PC-3 (cell line): Measurements from ENCODE around the gene EBLN2. TPM values are rescaled to one million over a fixed set of nuclear protein-coding genes. Genes with fewer than 3 reads are reported as not detected.

Experiments
- ATAC-seq: fragments of 200-7000 bp; cut with Tn5 transposase; 2 replicates; pipeline ENCODE4 v1.9.1; 2020; ENCODE audit warnings: mild to moderate bottlenecking, moderate library complexity
- BruUV-seq: library from RNA; stranded (reverse); fragments of 400-500 nt; replicated peaks from 2 replicates; lab custom pipeline; 2021; lab: Mats Ljungman, UMichigan
- CTCF ChIA-PET: fragments of 300-600 bp; sonication (Branson Sonifier 250); formaldehyde crosslinking; loops from one replicate; lab custom pipeline; 2022; ENCODE audit warnings: antibody characterized with exemption; lab: Charles Lee
- POLR2A ChIA-PET: fragments of 300-600 bp; sonication (Branson Sonifier 250); formaldehyde crosslinking; loops from one replicate; lab custom pipeline; 2022; ENCODE audit warnings: antibody characterized with exemption; ENCODE audit not compliant: unreplicated experiment; lab: Charles Lee
- DNase-seq: peaks from one replicate; pipeline ENCODE4 v3.0.0-alpha.2; 2015
- H2AFZ ChIP-seq: fragments of 300-600 bp; sonication (generic); 2 replicates; pipeline ENCODE4 v1.6.0; 2016; ENCODE audit warnings: antibody characterized with exemption, low read length
- H3F3A ChIP-seq: fragments of 300-600 bp; sonication (generic); one replicate; pipeline ENCODE4 v1.6.0; 2017; ENCODE audit warnings: antibody characterized with exemption, low read length, control low read depth, mild to moderate bottlenecking; ENCODE audit not compliant: unreplicated experiment
- H3K27ac ChIP-seq: fragments of 300-600 bp; sonication (generic); 2 replicates; pipeline ENCODE4 v1.5.1; 2016; ENCODE audit warnings: mild to moderate bottlenecking, low read length
- H3K27me3 ChIP-seq: fragments of 300-600 bp; sonication (generic); 2 replicates; pipeline ENCODE4 v1.6.1; 2016; ENCODE audit warnings: low read length, mixed read lengths
- H3K36me3 ChIP-seq: fragments of 300-600 bp; sonication (generic); 2 replicates; pipeline ENCODE4 v1.6.1; 2016; ENCODE audit warnings: low read depth, mixed run types, low read length, mixed read lengths
- H3K4me1 ChIP-seq: fragments of 300-600 bp; sonication (generic); 2 replicates; pipeline ENCODE4 v1.5.1; 2016; ENCODE audit warnings: low read length; ENCODE audit not compliant: insufficient read depth
- H3K4me2 ChIP-seq: fragments of 300-600 bp; sonication (generic); 2 replicates; pipeline ENCODE4 v1.6.0; 2016; ENCODE audit warnings: low read length
- H3K4me3 ChIP-seq: fragments of 300-600 bp; sonication (generic); 2 replicates; pipeline ENCODE4 v1.5.1; 2016; ENCODE audit warnings: mild to moderate bottlenecking, low read length, mixed read lengths
- H3K79me2 ChIP-seq: fragments of 300-600 bp; sonication (generic); 2 replicates; pipeline ENCODE4 v1.6.1; 2017; ENCODE audit warnings: low read length, mixed read lengths
- H3K9ac ChIP-seq: fragments of 300-600 bp; sonication (generic); 2 replicates; pipeline ENCODE4 v1.6.0; 2016; ENCODE audit warnings: mild to moderate bottlenecking, low read length
- H3K9me2 ChIP-seq: fragments of 300-600 bp; sonication (generic); replicated peaks from 2 replicates; pipeline ENCODE4 v1.6.1; 2016; ENCODE audit warnings: mixed run types, low read length, mixed read lengths
- H3K9me3 ChIP-seq: fragments of 300-600 bp; sonication (generic); 2 replicates; pipeline ENCODE4 v1.6.1; 2016; ENCODE audit warnings: low read length, mixed read lengths
- H4K20me1 ChIP-seq: fragments of 300-600 bp; sonication (generic); 2 replicates; pipeline ENCODE4 v1.6.1; 2016; ENCODE audit warnings: low read length, mixed read lengths
- EZH2 ChIP-seq: fragments of 300-600 bp; sonication (generic); IDR thresholded peaks from one replicate; pipeline ENCODE4 v1.6.1; 2017; ENCODE audit warnings: antibody characterized with exemption, mild to moderate bottlenecking, low read length; ENCODE audit not compliant: unreplicated experiment
- EZH2phosphoT487 ChIP-seq: fragments of 300-600 bp; sonication (generic); IDR thresholded peaks from 2 replicates; pipeline ENCODE4 v1.6.1; 2018; ENCODE audit warnings: mild to moderate bottlenecking, antibody characterized with exemption, low read length, borderline replicate concordance
- intact Hi-C: fragments of 100-400 bp; cut with micrococcal nuclease; formaldehyde crosslinking; loops from 2 replicates; pipeline ENCODE4 v1.9.0; 2023
- total RNA-seq: library from RNA; depleted of rRNA; stranded (reverse); fragments of >200 nt; gene quantifications from 2 replicates; pipeline ENCODE4 v1.2.3, GENCODE V29; 2014
- TF ChIP-seq, protein P1 (sequence below): fragments of 300-600 bp; sonication (generic); conservative IDR thresholded peaks from 2 replicates; pipeline ENCODE4 v1.5.1; 2017; ENCODE audit warnings: antibody characterized with exemption, low read depth, mild to moderate bottlenecking, low read length

Gene EBLN2
- total RNA-seq, 1 experiment from 2014 or later = 6.2 TPM

DNA sequence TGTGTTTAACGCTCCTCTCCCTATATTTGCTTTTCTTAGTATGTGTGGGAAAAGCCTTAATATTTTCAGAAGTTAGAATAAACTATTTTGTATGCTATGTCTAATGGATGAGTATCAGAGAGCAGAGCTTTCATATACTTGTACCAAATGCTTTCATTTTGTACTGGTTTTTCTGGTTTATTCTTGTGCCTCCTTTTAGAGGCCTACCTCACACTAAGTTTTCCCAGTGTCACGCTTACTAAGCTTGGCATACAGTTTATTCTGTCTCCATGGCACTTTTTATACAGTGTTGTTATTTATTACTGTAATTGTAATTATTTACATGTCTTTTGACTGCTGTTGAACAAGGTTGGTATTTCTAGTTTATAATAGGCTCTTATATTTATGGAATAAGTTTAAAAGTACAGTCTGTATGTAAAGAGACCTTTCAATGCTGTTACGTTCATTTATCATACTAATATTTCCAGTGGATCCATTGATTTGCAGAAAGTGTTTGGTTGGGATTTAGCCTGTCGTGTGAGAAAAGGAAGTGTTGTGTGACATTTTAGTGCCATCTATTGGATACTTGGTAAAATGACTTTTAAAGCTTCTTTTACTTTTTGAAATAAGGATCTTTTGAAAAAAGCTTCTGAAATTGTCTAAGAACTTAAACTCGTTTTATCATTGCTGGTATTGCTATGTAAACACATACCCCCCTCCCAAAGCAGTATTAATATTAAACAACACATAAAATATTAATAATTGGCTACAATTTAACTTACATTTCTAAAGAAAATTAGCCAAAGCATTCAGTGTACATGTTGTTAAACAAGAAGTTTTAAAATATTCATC is 5.2 kb upstream of the EBLN2 start:
- H3K27ac ChIP-seq = no peak overlapping the region
- no TSS peak for BruUV-seq
- intact Hi-C loops = loop anchor here (1.0 kb wide), 5 partner anchors 59 to 205 kb away; no protein-coding TSS in a partner anchor

DNA sequence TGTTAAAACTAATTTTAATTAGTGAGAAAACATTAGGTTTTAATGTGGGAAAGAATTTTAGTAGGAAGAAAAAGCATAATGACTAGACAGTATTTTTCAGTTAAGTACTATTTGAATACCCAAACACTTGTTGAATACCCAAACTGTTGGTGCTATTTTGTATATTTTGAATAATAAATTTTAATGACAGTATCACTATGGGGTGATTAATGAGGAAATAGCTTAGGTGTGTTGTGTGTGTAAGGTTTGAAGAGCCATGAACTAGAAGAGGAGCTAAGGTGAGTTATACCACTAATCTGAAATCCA is 4.7 kb upstream of the EBLN2 start:
- Histone ChIP-seq H2AFZ (no peak overlapping the region), H3F3A (peaks cover 10% of the 10 kb centered on the region), H3K4me2 (no peak overlapping the region), H3K4me1 (peaks cover 14% of the 10 kb centered on the region), H3K9me3 (no peaks in the 10 kb centered on the region), H3K36me3 (peaks cover 10% of the 10 kb centered on the region; the same call in 1 of the 2 replicates), H3K79me2 (peaks cover 67% of the 10 kb centered on the region), H3K27ac (no peak overlapping the region), H3K9ac (no peak overlapping the region), H3K27me3 (no peaks in the 10 kb centered on the region), H3K4me3 (no peak overlapping the region), H3K9me2 (no peaks in the 10 kb centered on the region), H4K20me1 (peaks cover 38% of the 10 kb centered on the region)
- ATAC-seq (no peak), DNase-seq (no peak)
- TF ChIP-seq, protein P1, sequence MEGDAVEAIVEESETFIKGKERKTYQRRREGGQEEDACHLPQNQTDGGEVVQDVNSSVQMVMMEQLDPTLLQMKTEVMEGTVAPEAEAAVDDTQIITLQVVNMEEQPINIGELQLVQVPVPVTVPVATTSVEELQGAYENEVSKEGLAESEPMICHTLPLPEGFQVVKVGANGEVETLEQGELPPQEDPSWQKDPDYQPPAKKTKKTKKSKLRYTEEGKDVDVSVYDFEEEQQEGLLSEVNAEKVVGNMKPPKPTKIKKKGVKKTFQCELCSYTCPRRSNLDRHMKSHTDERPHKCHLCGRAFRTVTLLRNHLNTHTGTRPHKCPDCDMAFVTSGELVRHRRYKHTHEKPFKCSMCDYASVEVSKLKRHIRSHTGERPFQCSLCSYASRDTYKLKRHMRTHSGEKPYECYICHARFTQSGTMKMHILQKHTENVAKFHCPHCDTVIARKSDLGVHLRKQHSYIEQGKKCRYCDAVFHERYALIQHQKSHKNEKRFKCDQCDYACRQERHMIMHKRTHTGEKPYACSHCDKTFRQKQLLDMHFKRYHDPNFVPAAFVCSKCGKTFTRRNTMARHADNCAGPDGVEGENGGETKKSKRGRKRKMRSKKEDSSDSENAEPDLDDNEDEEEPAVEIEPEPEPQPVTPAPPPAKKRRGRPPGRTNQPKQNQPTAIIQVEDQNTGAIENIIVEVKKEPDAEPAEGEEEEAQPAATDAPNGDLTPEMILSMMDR = no peak
- TF ChIP-seq EZH2 = no peak
- TF ChIP-seq EZH2phosphoT487 = no peak
- CTCF ChIA-PET = interaction anchor here (0.6 to 3.3 kb wide), 8 partner anchors 34 to 206 kb away, joined by 3 to 19 read pairs (median 5); no protein-coding TSS in a partner anchor
- BruUV-seq = no TSS peak
- intact Hi-C loops = loop anchor here (1.0 kb wide), 5 partner anchors 59 to 205 kb away; no protein-coding TSS in a partner anchor
- POLR2A ChIA-PET = interaction anchor here (0.7 kb wide), 1 partner anchor 112 kb away, joined by 6 read pairs; no protein-coding TSS in a partner anchor

More for the DNA sequence above, 5.2 kb upstream of the EBLN2 start:
- TF ChIP-seq, protein P1 = peak; percentile 78
- no peak for TF ChIP-seq EZH2
- Histone ChIP-seq H3K4me1 (peaks cover 14% of the 10 kb centered on the region), H3K4me2 (peak overlapping the region; percentile 15; the same call in 1 of the 2 replicates), H4K20me1 (peaks cover 38% of the 10 kb centered on the region), H2AFZ (no peak overlapping the region), H3K9me2 (no peaks in the 10 kb centered on the region), H3K9me3 (no peaks in the 10 kb centered on the region), H3K9ac (no peak overlapping the region), H3K79me2 (peaks cover 73% of the 10 kb centered on the region), H3K36me3 (peaks cover 6% of the 10 kb centered on the region; the same call in 1 of the 2 replicates), H3F3A (peaks cover 10% of the 10 kb centered on the region), H3K27me3 (no peaks in the 10 kb centered on the region), H3K4me3 (no peak overlapping the region)
- ChIA-PET POLR2A (interaction anchor here (0.7 kb wide), 1 partner anchor 112 kb away, joined by 6 read pairs; no protein-coding TSS in a partner anchor), CTCF (interaction anchor here (0.6 to 3.3 kb wide), 10 partner anchors 28 to 234 kb away, joined by 3 to 19 read pairs (median 4); no protein-coding TSS in a partner anchor)
- peak; percentile 56 for DNase-seq
- peak; percentile 25; the same call in 1 of the 2 replicates for ATAC-seq
